ENCODE results near the gene VCL.

VCL gene

GRCh38 chr10:74049955-74050354 lies 52.0 kb downstream of the VCL start:
- no peak for TF ChIP-seq CTCF (IDR thresholded peaks at IDR 0.05; ENCODE audit: control insufficient read depth, extremely low read depth, insufficient read depth)
- DNase-seq (ENCODE audit: low read depth): no peak
- H3K4me3 ChIP-seq (ENCODE audit: low read depth, low read length): no peak overlapping the region

GRCh38 chr10:74050653-74051052 lies 52.7 kb downstream of the VCL start:
- no peak for TF ChIP-seq CTCF (IDR thresholded peaks at IDR 0.05; ENCODE audit: control insufficient read depth, extremely low read depth, insufficient read depth)
- DNase-seq (ENCODE audit: low read depth): no peak

GRCh38 chr10:74051736-74052342 lies 53.9 kb downstream of the VCL start:
- no peak overlapping the region for H3K4me3 ChIP-seq (ENCODE audit: low read depth, low read length)
- no peak for DNase-seq (ENCODE audit: low read depth)
- TF ChIP-seq CTCF (IDR thresholded peaks at IDR 0.05; ENCODE audit: control insufficient read depth, extremely low read depth, insufficient read depth): no peak

More at GRCh38 chr10:74050653-74051052, 52.7 kb downstream of the VCL start:
- H3K4me3 ChIP-seq (ENCODE audit: low read depth, low read length): no peak overlapping the region

GRCh38 chr10:74052994-74053393 lies 55.1 kb downstream of the VCL start:
- H3K4me3 ChIP-seq (ENCODE audit: low read depth, low read length): no peak overlapping the region
- TF ChIP-seq CTCF (IDR thresholded peaks at IDR 0.05; ENCODE audit: control insufficient read depth, extremely low read depth, insufficient read depth): no peak
- no peak for DNase-seq (ENCODE audit: low read depth)

- TF ChIP-seq CTCF (IDR thresholded peaks at IDR 0.05; ENCODE audit: control insufficient read depth, extremely low read depth, insufficient read depth): no peak
- DNase-seq (ENCODE audit: low read depth): no peak
- H3K4me3 ChIP-seq (ENCODE audit: low read depth, low read length): no peak overlapping the region
Measured at GRCh38 chr10:74055383-74056049, 57.6 kb downstream of the VCL start.

GRCh38 chr10:74056050-74056818 lies 58.3 kb downstream of the VCL start:
- no peak for DNase-seq (ENCODE audit: low read depth)
- no peak for TF ChIP-seq CTCF (IDR thresholded peaks at IDR 0.05; ENCODE audit: control insufficient read depth, extremely low read depth, insufficient read depth)

More at GRCh38 chr10:74056050-74056818, 58.3 kb downstream of the VCL start:
- no peak overlapping the region for H3K4me3 ChIP-seq (ENCODE audit: low read depth, low read length)
